ENCODE data around the gene BCOR.

BCOR gene

DNA sequence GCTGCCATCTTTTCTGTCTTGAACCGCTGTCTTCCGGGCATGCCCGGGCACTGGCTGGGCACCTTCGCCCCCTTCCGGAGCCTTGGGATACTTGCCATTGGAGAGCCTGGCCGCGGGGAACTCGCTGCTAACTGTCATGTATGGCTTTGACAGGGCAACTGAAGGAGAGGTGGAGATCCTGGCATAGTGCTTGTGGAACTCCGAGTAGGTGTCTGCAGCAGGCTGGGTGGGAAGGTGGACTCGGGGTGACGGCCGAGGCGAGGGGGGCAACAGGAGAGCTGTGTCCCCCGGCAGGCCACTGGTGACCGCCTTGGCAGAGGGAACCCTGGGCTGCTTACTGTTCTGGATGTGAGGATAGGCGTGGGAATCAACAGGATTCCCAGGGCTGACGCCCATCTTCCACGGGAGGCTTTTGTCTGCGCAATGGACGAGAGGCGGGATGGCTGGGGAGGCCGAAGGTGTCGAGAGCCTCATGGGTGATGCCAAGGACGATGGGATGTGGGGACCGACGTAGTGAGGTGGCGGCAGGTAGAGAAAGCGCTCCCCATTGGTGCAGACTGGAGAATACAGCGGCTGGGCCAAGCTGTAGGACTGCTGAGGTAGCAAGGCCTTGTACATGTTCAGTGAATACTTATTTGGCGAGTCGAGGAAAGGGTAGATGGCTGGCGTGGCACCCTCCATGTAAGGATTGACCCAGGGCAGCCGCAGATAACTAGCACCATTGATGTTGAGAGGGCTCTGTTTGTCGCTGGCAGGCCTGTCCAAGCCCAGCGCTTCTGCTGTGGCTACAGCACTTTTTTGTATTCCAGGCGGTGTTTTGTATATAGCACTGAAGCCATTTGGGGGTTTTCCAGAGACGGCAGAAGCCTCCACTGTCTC is 23.4 kb downstream of the BCOR start:
- Histone ChIP-seq H3K4me3 (ENCODE audit: severe bottlenecking) (no peak overlapping the region), H3K27ac (ENCODE audit: poor library complexity, severe bottlenecking) (no peak overlapping the region), H3K36me3 (ENCODE audit: low read depth) (peaks cover 31% of the 10 kb centered on the region), H3K9me3 (ENCODE audit: severe bottlenecking) (no peaks in the 10 kb centered on the region), H3K27me3 (ENCODE audit: insufficient read depth, poor library complexity, severe bottlenecking) (no peaks in the 10 kb centered on the region), H3K4me1 (ENCODE audit: insufficient read depth, poor library complexity, severe bottlenecking) (no peaks in the 10 kb centered on the region)
- DNase-seq (ENCODE audit: low spot score) (no peak), ATAC-seq (ENCODE audit: low read depth) (no peak)
- TF ChIP-seq, protein P1, sequence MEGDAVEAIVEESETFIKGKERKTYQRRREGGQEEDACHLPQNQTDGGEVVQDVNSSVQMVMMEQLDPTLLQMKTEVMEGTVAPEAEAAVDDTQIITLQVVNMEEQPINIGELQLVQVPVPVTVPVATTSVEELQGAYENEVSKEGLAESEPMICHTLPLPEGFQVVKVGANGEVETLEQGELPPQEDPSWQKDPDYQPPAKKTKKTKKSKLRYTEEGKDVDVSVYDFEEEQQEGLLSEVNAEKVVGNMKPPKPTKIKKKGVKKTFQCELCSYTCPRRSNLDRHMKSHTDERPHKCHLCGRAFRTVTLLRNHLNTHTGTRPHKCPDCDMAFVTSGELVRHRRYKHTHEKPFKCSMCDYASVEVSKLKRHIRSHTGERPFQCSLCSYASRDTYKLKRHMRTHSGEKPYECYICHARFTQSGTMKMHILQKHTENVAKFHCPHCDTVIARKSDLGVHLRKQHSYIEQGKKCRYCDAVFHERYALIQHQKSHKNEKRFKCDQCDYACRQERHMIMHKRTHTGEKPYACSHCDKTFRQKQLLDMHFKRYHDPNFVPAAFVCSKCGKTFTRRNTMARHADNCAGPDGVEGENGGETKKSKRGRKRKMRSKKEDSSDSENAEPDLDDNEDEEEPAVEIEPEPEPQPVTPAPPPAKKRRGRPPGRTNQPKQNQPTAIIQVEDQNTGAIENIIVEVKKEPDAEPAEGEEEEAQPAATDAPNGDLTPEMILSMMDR (IDR thresholded peaks at IDR 0.05; ENCODE audit: poor library complexity, severe bottlenecking) = no peak

DNA sequence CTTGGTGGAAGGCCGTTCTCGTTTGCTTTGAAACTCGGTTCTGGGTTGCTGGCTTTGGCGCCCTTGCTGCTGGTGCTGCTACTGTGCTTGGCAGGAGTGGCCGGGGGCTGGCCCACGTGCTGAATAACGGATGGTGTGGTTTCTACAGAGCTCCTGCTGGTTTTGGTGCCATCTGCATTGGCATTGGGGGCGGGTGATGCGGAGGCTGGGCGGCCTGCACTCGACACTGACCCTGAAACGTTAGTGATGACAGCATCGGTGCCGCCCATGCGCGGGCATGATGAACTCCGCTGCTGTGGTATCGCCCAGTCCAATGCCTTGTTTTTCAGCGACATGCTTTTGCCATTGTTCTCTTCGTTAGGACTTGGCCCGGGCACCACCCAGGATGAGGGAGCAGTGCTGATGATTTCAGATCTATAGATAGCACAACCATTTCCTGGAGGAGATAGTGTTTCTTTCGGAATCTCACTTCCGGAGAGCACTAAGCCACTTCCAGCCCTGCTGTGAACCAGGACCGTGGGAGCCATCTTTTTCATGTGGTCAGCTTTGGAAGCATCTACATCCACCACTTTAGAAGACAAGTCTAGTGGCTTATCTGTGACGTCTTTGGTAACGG is 24.2 kb downstream of the BCOR start:
- Histone ChIP-seq H3K9me3 (ENCODE audit: severe bottlenecking) (no peaks in the 10 kb centered on the region), H3K4me1 (ENCODE audit: insufficient read depth, poor library complexity, severe bottlenecking) (no peaks in the 10 kb centered on the region), H3K4me3 (ENCODE audit: severe bottlenecking) (no peak overlapping the region), H3K27me3 (ENCODE audit: insufficient read depth, poor library complexity, severe bottlenecking) (no peaks in the 10 kb centered on the region), H3K27ac (ENCODE audit: poor library complexity, severe bottlenecking) (no peak overlapping the region), H3K36me3 (ENCODE audit: low read depth) (peaks cover 36% of the 10 kb centered on the region)
- DNase-seq (ENCODE audit: low spot score) (no peak), ATAC-seq (ENCODE audit: low read depth) (no peak)
- TF ChIP-seq, protein P1 (IDR thresholded peaks at IDR 0.05; ENCODE audit: poor library complexity, severe bottlenecking) = no peak

DNA sequence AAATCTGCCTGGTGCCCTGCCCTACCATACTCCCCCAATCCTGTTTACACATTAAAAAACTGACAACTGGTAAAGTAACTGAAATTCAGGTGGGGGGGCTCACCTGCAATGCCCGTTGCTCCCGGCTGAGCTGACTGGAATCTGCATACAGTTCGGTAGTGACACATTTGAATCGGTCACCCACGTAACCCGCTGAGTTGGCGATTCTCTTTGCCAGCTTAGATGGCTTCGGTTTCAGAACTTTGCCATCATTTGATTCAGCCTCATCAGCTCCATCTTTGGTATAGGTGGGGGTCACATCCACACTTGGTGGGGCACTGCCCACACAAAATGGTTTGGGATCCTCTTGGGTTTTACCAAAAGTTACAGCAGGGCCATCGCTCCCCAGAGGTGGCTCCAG is 25.5 kb downstream of the BCOR start:
- DNase-seq (ENCODE audit: low spot score) (no peak), ATAC-seq (ENCODE audit: low read depth) (no peak)
- Histone ChIP-seq H3K4me3 (ENCODE audit: severe bottlenecking) (no peak overlapping the region), H3K4me1 (ENCODE audit: insufficient read depth, poor library complexity, severe bottlenecking) (no peaks in the 10 kb centered on the region), H3K36me3 (ENCODE audit: low read depth) (peaks cover 36% of the 10 kb centered on the region), H3K9me3 (ENCODE audit: severe bottlenecking) (no peaks in the 10 kb centered on the region), H3K27me3 (ENCODE audit: insufficient read depth, poor library complexity, severe bottlenecking) (no peaks in the 10 kb centered on the region), H3K27ac (ENCODE audit: poor library complexity, severe bottlenecking) (no peak overlapping the region)
- TF ChIP-seq, protein P1 (IDR thresholded peaks at IDR 0.05; ENCODE audit: poor library complexity, severe bottlenecking) = no peak

- peaks cover 40% of the 10 kb centered on the region for H3K36me3 ChIP-seq (ENCODE audit: low read depth)
- DNase-seq (ENCODE audit: low spot score) = no peak
- H3K27ac ChIP-seq (ENCODE audit: poor library complexity, severe bottlenecking) = no peak overlapping the region
- TF ChIP-seq, protein P1 (IDR thresholded peaks at IDR 0.05; ENCODE audit: poor library complexity, severe bottlenecking) = peak; percentile 6
- no peaks in the 10 kb centered on the region for H3K27me3 ChIP-seq (ENCODE audit: insufficient read depth, poor library complexity, severe bottlenecking)
- no peaks in the 10 kb centered on the region for H3K9me3 ChIP-seq (ENCODE audit: severe bottlenecking)
- ATAC-seq (ENCODE audit: low read depth) = peak; percentile 60
- H3K4me3 ChIP-seq (ENCODE audit: severe bottlenecking) = no peak overlapping the region
- H3K4me1 ChIP-seq (ENCODE audit: insufficient read depth, poor library complexity, severe bottlenecking) = no peaks in the 10 kb centered on the region
Measured at GRCh38 chrX:40068048-40068447, 29.7 kb downstream of the BCOR start.

GRCh38 chrX:40066700-40067099 is 31.1 kb downstream of the BCOR start:
- TF ChIP-seq, protein P1 (IDR thresholded peaks at IDR 0.05; ENCODE audit: poor library complexity, severe bottlenecking) = no peak
- no peaks in the 10 kb centered on the region for H3K27me3 ChIP-seq (ENCODE audit: insufficient read depth, poor library complexity, severe bottlenecking)
- no peak overlapping the region for H3K4me3 ChIP-seq (ENCODE audit: severe bottlenecking)
- no peak for ATAC-seq (ENCODE audit: low read depth)
- H3K27ac ChIP-seq (ENCODE audit: poor library complexity, severe bottlenecking) = no peak overlapping the region
- no peaks in the 10 kb centered on the region for H3K9me3 ChIP-seq (ENCODE audit: severe bottlenecking)
- peaks cover 29% of the 10 kb centered on the region for H3K36me3 ChIP-seq (ENCODE audit: low read depth)
- no peak for DNase-seq (ENCODE audit: low spot score)
- H3K4me1 ChIP-seq (ENCODE audit: insufficient read depth, poor library complexity, severe bottlenecking) = no peaks in the 10 kb centered on the region

Data from RWPE2 (cell line).